IMR-90 (cell line): Measurements from ENCODE around the gene RHOBTB1. TPM values are rescaled to one million over a fixed set of nuclear protein-coding genes. Genes with fewer than 3 reads are reported as not detected.

Experiments used
- ATAC-seq: fragments of 200-7000 bp; cut with Tn5 transposase; 2 replicates; pipeline ENCODE4 v1.9.1; 2020; ENCODE audit warnings: low read depth, mild to moderate bottlenecking, moderate library complexity
- BruUV-seq: library from RNA; stranded (reverse); fragments of 400-500 nt; replicated peaks from 2 replicates; lab custom pipeline; 2021; lab: Mats Ljungman, UMichigan
- CTCF ChIA-PET: fragments of 300-600 bp; formaldehyde crosslinking; extraction: SDS; loops from one replicate; lab custom pipeline; 2021; ENCODE audit warnings: antibody characterized with exemption; lab: Yijun Ruan, JAX
- POLR2A ChIA-PET: fragments of 300-600 bp; sonication (Branson Sonifier 250); formaldehyde crosslinking; loops from one replicate; lab custom pipeline; 2022; ENCODE audit warnings: antibody characterized with exemption; ENCODE audit not compliant: unreplicated experiment; lab: Charles Lee
- DNase-seq: peaks from one replicate; pipeline ENCODE4 v3.0.0; 2013
- H2AFZ ChIP-seq: replicated peaks from 2 replicates; pipeline ENCODE3; 2013; ENCODE audit warnings: low read length, mild to moderate bottlenecking; ENCODE audit not compliant: poor library complexity
- H2AK5ac ChIP-seq: 2 replicates; pipeline ENCODE4 v1.6.1; 2013; ENCODE audit warnings: low read depth, low read length, inconsistent platforms
- H2AK9ac ChIP-seq: replicated peaks from 2 replicates; pipeline ENCODE3; 2013; ENCODE audit warnings: mild to moderate bottlenecking, low read depth, low read length, moderate library complexity; ENCODE audit not compliant: poor library complexity
- H2BK120ac ChIP-seq: 2 replicates; pipeline ENCODE4 v1.6.1; 2013; ENCODE audit warnings: low read depth, low read length, inconsistent platforms
- H2BK15ac ChIP-seq: 3 replicates; pipeline ENCODE4 v1.6.1; 2013; ENCODE audit warnings: low read depth, low read length, inconsistent platforms
- H2BK20ac ChIP-seq: 2 replicates; pipeline ENCODE4 v1.6.1; 2013; ENCODE audit warnings: low read depth, mild to moderate bottlenecking, inconsistent platforms, low read length, moderate library complexity
- H2BK5ac ChIP-seq: 2 replicates; pipeline ENCODE4 v1.6.1; 2013; ENCODE audit warnings: mild to moderate bottlenecking, low read depth, low read length, inconsistent platforms; ENCODE audit not compliant: poor library complexity, severe bottlenecking
- H3K14ac ChIP-seq: replicated peaks from 2 replicates; pipeline ENCODE4 v1.6.1; 2013; ENCODE audit warnings: low read depth, low read length, inconsistent platforms
- H3K18ac ChIP-seq: 2 replicates; pipeline ENCODE4 v1.6.1; 2013; ENCODE audit warnings: low read depth, low read length, control low read depth
- H3K23ac ChIP-seq: 2 replicates; pipeline ENCODE4 v1.6.1; 2013; ENCODE audit warnings: low read depth, low read length, inconsistent platforms
- H3K27ac ChIP-seq: 2 replicates; pipeline ENCODE4 v1.5.1; 2013; ENCODE audit warnings: mild to moderate bottlenecking, control low read depth, low read length; ENCODE audit not compliant: insufficient read depth
- H3K27me3 ChIP-seq: 2 replicates; pipeline ENCODE4 v1.6.1; 2013; ENCODE audit warnings: low read length; ENCODE audit not compliant: control insufficient read depth, insufficient read depth
- H3K36me3 ChIP-seq: 2 replicates; pipeline ENCODE4 v1.6.1; 2013; ENCODE audit warnings: low read length, mixed read lengths; ENCODE audit not compliant: control insufficient read depth, insufficient read depth
- H3K4ac ChIP-seq: 2 replicates; pipeline ENCODE4 v1.6.1; 2013; ENCODE audit warnings: low read depth, low read length, inconsistent platforms
- H3K4me1 ChIP-seq: 2 replicates; pipeline ENCODE4 v1.6.1; 2013; ENCODE audit warnings: low read length, mixed read lengths; ENCODE audit not compliant: control insufficient read depth, insufficient read depth
- H3K4me2 ChIP-seq: 2 replicates; pipeline ENCODE4 v1.6.1; 2013; ENCODE audit warnings: low read depth, mild to moderate bottlenecking, control low read depth, low read length, moderate library complexity
- H3K4me3 ChIP-seq: 2 replicates; pipeline ENCODE4 v1.5.1; 2013; ENCODE audit warnings: low read depth, mild to moderate bottlenecking, control low read depth, low read length, moderate library complexity; ENCODE audit not compliant: insufficient read depth
- H3K56ac ChIP-seq: 2 replicates; pipeline ENCODE4 v1.6.1; 2013; ENCODE audit warnings: low read length, inconsistent platforms; ENCODE audit not compliant: insufficient read depth; ENCODE audit errors: extremely low read depth
- H3K79me1 ChIP-seq, 2 experiments: 2 replicates each; pipeline ENCODE4 v1.6.1; 2013; ENCODE audit warnings: low read length in 2 of 2, inconsistent platforms in 1 of 2, low read depth in 1 of 2
- H3K9ac ChIP-seq: 2 replicates; pipeline ENCODE4 v1.6.1; 2013; ENCODE audit warnings: low read depth, low read length, control low read depth
- H3K9me1 ChIP-seq: 2 replicates; pipeline ENCODE4 v1.6.1; 2013; ENCODE audit warnings: low read length, inconsistent platforms; ENCODE audit not compliant: insufficient read depth
- H3K9me3 ChIP-seq: 2 replicates; pipeline ENCODE4 v1.6.1; 2013; ENCODE audit warnings: low read length; ENCODE audit not compliant: control insufficient read depth, insufficient read depth
- H4K20me1 ChIP-seq: 2 replicates; pipeline ENCODE4 v1.6.1; 2013; ENCODE audit warnings: low read length, inconsistent platforms; ENCODE audit not compliant: insufficient read depth
- H4K5ac ChIP-seq: 2 replicates; pipeline ENCODE4 v1.6.1; 2013; ENCODE audit warnings: mild to moderate bottlenecking, low read depth, low read length, control low read depth
- H4K8ac ChIP-seq, 2 experiments: 2 replicates each; pipeline ENCODE4 v1.6.1; 2013; ENCODE audit warnings: low read depth in 2 of 2, low read length in 2 of 2, control low read depth in 1 of 2, inconsistent platforms in 1 of 2
- H4K91ac ChIP-seq: 2 replicates; pipeline ENCODE4 v1.6.1; 2013; ENCODE audit warnings: low read depth, low read length, inconsistent platforms; ENCODE audit not compliant: insufficient read depth
- BHLHE40 ChIP-seq: fragments of 150-350 bp; IDR thresholded peaks from 2 replicates; pipeline ENCODE4 v1.6.1; 2016; ENCODE audit warnings: mild to moderate bottlenecking, low read depth, low read length
- CEBPB ChIP-seq: IDR thresholded peaks from 2 replicates; pipeline ENCODE4 v1.6.1; 2012; ENCODE audit warnings: low read depth, low read length, improper control_type of control experiment
- CHD1 ChIP-seq: IDR thresholded peaks from 2 replicates; pipeline ENCODE4 v1.6.1; 2012; ENCODE audit warnings: low read depth, low read length, improper control_type of control experiment
- ELK1 ChIP-seq: fragments of 150-350 bp; IDR thresholded peaks from 2 replicates; pipeline ENCODE4 v1.6.1; 2016; ENCODE audit warnings: low read depth, mild to moderate bottlenecking, low read length, moderate library complexity, borderline replicate concordance
- FOS ChIP-seq: fragments of 150-350 bp; IDR thresholded peaks from 2 replicates; pipeline ENCODE4 v1.6.1; 2016; ENCODE audit warnings: low read depth, low read length
- MAFK ChIP-seq: IDR thresholded peaks from 2 replicates; pipeline ENCODE4 v1.6.1; 2012; ENCODE audit warnings: low read depth, low read length, improper control_type of control experiment
- MAZ ChIP-seq: IDR thresholded peaks from 2 replicates; pipeline ENCODE4 v1.6.1; 2012; ENCODE audit warnings: low read depth, mild to moderate bottlenecking, low read length, improper control_type of control experiment, moderate library complexity, borderline replicate concordance
- MXI1 ChIP-seq: IDR thresholded peaks from 2 replicates; pipeline ENCODE4 v1.6.1; 2012; ENCODE audit warnings: low read depth, mild to moderate bottlenecking, low read length, moderate library complexity, borderline replicate concordance
- NFE2L2 ChIP-seq: fragments of 150-350 bp; IDR thresholded peaks from 2 replicates; pipeline ENCODE4 v1.6.1; 2016; ENCODE audit warnings: low read depth, mild to moderate bottlenecking, low read length
- POLR2A ChIP-seq: IDR thresholded peaks from 2 replicates; pipeline ENCODE4 v1.6.1; 2012; ENCODE audit warnings: mild to moderate bottlenecking, low read depth, low read length
- RAD21 ChIP-seq: IDR thresholded peaks from 2 replicates; pipeline ENCODE4 v1.6.1; 2012; ENCODE audit warnings: low read length, improper control_type of control experiment
- RCOR1 ChIP-seq: IDR thresholded peaks from 2 replicates; pipeline ENCODE4 v1.6.1; 2012; ENCODE audit warnings: mild to moderate bottlenecking, low read length, improper control_type of control experiment; ENCODE audit not compliant: insufficient replicate concordance
- RFX5 ChIP-seq: IDR thresholded peaks from 2 replicates; pipeline ENCODE4 v1.8.0; 2012; ENCODE audit warnings: low read depth, mild to moderate bottlenecking, low read length, moderate library complexity
- SMC3 ChIP-seq: fragments of 150-350 bp; IDR thresholded peaks from 2 replicates; pipeline ENCODE4 v1.6.1; 2016; ENCODE audit warnings: low read depth, mild to moderate bottlenecking, antibody characterized with exemption, low read length, moderate library complexity
- WGBS, 2 experiments: methylation state at CpG; one replicate each; pipeline versions ENCODE4 v1.1.5 to v1.1.7; 2013; ENCODE audit warnings: missing lambda C conversion rate in 2 of 2; ENCODE audit not compliant: insufficient read length in 1 of 2; ENCODE audit errors: extremely low coverage in 2 of 2; 5-methylcytosine and 5-hydroxymethylcytosine counted together
- dilution Hi-C: fragments of 300-500 bp; cut with HindIII; formaldehyde crosslinking; loops from one replicate; pipeline ENCODE4 v1.14.3; 2018; ENCODE audit warnings: low sequenced_read_pairs; ENCODE audit not compliant: unreplicated experiment
- in situ Hi-C: fragments of 300-500 bp; cut with MboI; formaldehyde crosslinking; loops from 3 replicates; pipeline ENCODE4 v1.14.3; 2019; ENCODE audit warnings: low sequenced_read_pairs, inconsistent platforms, mixed read lengths
- intact Hi-C: fragments of 100-400 bp; cut with micrococcal nuclease; formaldehyde crosslinking; loops from 2 replicates; pipeline ENCODE4 v1.10.0; 2022
- polyA plus RNA-seq, 3 experiments: library from polyadenylated mRNA; depleted of rRNA; stranded (reverse); fragments of >200 nt; gene quantifications; 2 replicates each; pipeline ENCODE4 v1.2.3, GENCODE V29; 2012; ENCODE audit warnings: low replicate concordance in 1 of 3
- total RNA-seq: library from RNA; depleted of rRNA; stranded (reverse); fragments of >200 nt; gene quantifications from 2 replicates; pipeline ENCODE4 v1.2.3, GENCODE V29; 2012
- TF ChIP-seq, protein P1 (sequence below): fragments of 150-350 bp; IDR thresholded peaks from 2 replicates; pipeline ENCODE4 v1.6.1; 2017; ENCODE audit warnings: mild to moderate bottlenecking, antibody characterized with exemption, low read length, low read depth
- TF ChIP-seq, protein P2 (sequence below): conservative IDR thresholded peaks from 2 replicates; pipeline ENCODE4 v1.5.1; 2012; ENCODE audit warnings: mild to moderate bottlenecking, low read depth, low read length, improper control_type of control experiment

RHOBTB1 gene
- total and polyA plus RNA-seq, 2 of the 4 experiments (the other 2 are of a cell fraction), result 8.9 to 15.2 TPM

- H3K27me3 ChIP-seq, result no peaks in the 10 kb centered on the region
- no peak overlapping the region for H3K9ac ChIP-seq
- TF ChIP-seq MAZ (no peak), SMC3 (no peak), MXI1 (no peak), POLR2A (no peak), ELK1 (no peak), RAD21 (no peak), RCOR1 (no peak), MAFK (no peak), FOS (no peak), BHLHE40 (no peak), NFE2L2 (no peak), CEBPB (no peak), CHD1 (no peak), RFX5 (no peak)
- TF ChIP-seq, protein P1, sequence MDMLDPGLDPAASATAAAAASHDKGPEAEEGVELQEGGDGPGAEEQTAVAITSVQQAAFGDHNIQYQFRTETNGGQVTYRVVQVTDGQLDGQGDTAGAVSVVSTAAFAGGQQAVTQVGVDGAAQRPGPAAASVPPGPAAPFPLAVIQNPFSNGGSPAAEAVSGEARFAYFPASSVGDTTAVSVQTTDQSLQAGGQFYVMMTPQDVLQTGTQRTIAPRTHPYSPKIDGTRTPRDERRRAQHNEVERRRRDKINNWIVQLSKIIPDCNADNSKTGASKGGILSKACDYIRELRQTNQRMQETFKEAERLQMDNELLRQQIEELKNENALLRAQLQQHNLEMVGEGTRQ, result no peak
- TF ChIP-seq, protein P2, sequence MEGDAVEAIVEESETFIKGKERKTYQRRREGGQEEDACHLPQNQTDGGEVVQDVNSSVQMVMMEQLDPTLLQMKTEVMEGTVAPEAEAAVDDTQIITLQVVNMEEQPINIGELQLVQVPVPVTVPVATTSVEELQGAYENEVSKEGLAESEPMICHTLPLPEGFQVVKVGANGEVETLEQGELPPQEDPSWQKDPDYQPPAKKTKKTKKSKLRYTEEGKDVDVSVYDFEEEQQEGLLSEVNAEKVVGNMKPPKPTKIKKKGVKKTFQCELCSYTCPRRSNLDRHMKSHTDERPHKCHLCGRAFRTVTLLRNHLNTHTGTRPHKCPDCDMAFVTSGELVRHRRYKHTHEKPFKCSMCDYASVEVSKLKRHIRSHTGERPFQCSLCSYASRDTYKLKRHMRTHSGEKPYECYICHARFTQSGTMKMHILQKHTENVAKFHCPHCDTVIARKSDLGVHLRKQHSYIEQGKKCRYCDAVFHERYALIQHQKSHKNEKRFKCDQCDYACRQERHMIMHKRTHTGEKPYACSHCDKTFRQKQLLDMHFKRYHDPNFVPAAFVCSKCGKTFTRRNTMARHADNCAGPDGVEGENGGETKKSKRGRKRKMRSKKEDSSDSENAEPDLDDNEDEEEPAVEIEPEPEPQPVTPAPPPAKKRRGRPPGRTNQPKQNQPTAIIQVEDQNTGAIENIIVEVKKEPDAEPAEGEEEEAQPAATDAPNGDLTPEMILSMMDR, result no peak
- no peak overlapping the region for H3K4me3 ChIP-seq
- no peak overlapping the region for H2BK5ac ChIP-seq
- H2AFZ ChIP-seq, result no peak overlapping the region
- no peak overlapping the region for H2BK20ac ChIP-seq
- DNase-seq (no peak), ATAC-seq (no peak)
- WGBS, 2 experiments, result no CpG with 5 or more reads among the region's 2 CpGs
- ChIA-PET POLR2A (no interaction called here), CTCF (interaction anchor here (0.8 kb wide), 1 partner anchor 16 kb away, joined by 4 read pairs; no protein-coding TSS in a partner anchor)
- no peaks in the 10 kb centered on the region; the same call in 1 of the 2 replicates for H3K36me3 ChIP-seq
- H3K79me1 ChIP-seq, result peaks cover 43 to 63% of the 10 kb centered on the region in 2 experiments
- no TSS peak for BruUV-seq
- H2BK120ac ChIP-seq, result no peak overlapping the region
- H3K56ac ChIP-seq, result no peak overlapping the region
- in situ Hi-C loops, result no loop called here
- no peaks in the 10 kb centered on the region; the same call in 1 of the 2 replicates for H4K20me1 ChIP-seq
- H2AK5ac ChIP-seq, result no peak overlapping the region
- H4K91ac ChIP-seq, result no peak overlapping the region
- H2AK9ac ChIP-seq, result no peak overlapping the region
- H3K9me3 ChIP-seq, result peaks cover 2% of the 10 kb centered on the region; the same call in 1 of the 2 replicates
- no peak overlapping the region for H4K5ac ChIP-seq
- no peak overlapping the region for H4K8ac ChIP-seq
- peaks cover 17% of the 10 kb centered on the region for H3K9me1 ChIP-seq
- no peak overlapping the region for H3K4ac ChIP-seq
- intact Hi-C loops, result no loop called here
- H3K4me1 ChIP-seq, result peaks cover 19% of the 10 kb centered on the region
- no peak overlapping the region for H3K18ac ChIP-seq
- no peak overlapping the region for H3K27ac ChIP-seq
- no peak overlapping the region for H3K14ac ChIP-seq
- no peak overlapping the region for H2BK15ac ChIP-seq
- dilution Hi-C loops, result no loop called here
- no peak overlapping the region for H3K23ac ChIP-seq
- no peak overlapping the region for H3K4me2 ChIP-seq
Observed at GRCh38 chr10:60919551-60919950, 24.4 kb downstream of the RHOBTB1 start.
